HepG2 (cell line): ENCODE measurements around the gene CC2D1B. TPM values are rescaled to one million over a fixed set of nuclear protein-coding genes. Genes with fewer than 3 reads are reported as not detected.

ENCODE experiments used
- ATAC-seq: fragments of 200-7000 bp; cut with Tn5 transposase; 3 replicates; pipeline ENCODE4 v1.9.1; 2020; ENCODE audit warnings: mild to moderate bottlenecking, moderate library complexity
- BruUV-seq: library from RNA; stranded (reverse); fragments of 400-500 nt; replicated peaks from 2 replicates; lab custom pipeline; 2021; lab: Mats Ljungman, UMichigan
- CTCF ChIA-PET: fragments of 300-600 bp; formaldehyde crosslinking; extraction: SDS; loops from one replicate; lab custom pipeline; 2021; ENCODE audit warnings: low total read pairs, inconsistent platforms, low intra/inter-chr PET ratio; lab: Yijun Ruan, JAX
- POLR2A ChIA-PET: fragments of 350-600 bp; sonication (Branson Sonifier 250); formaldehyde crosslinking; loops from one replicate; lab custom pipeline; 2020; ENCODE audit warnings: antibody characterized with exemption, inconsistent platforms; lab: Yijun Ruan, JAX
- DNase-seq: peaks from one replicate; pipeline ENCODE4 v3.0.0-alpha.2; 2015; ENCODE audit warnings: low spot score
- FAIRE-seq: peaks from 3 replicates; lab custom pipeline; 2011; peaks lifted over from hg19 to GRCh38; lab: Jason Lieb, UNC
- H2AFZ ChIP-seq: one replicate; pipeline ENCODE4 v1.6.1; 2011; ENCODE audit warnings: low read length, inconsistent platforms
- H3K27ac ChIP-seq: fragments of 300-600 bp; 3 replicates; pipeline ENCODE4 v1.8.0; 2011; ENCODE audit warnings: mixed run types, mild to moderate bottlenecking, mixed read lengths, low read length, inconsistent platforms; ENCODE audit not compliant: insufficient read depth; ENCODE audit errors: extremely low read length
- H3K27me3 ChIP-seq, 2 experiments: fragments of 200-600 bp in 1 of 2; 2 replicates in 1 of 2; 3 replicates in 1 of 2; pipeline versions ENCODE4 v1.6.0 to v1.8.0; 2011; ENCODE audit warnings: low read length in 2 of 2, mild to moderate bottlenecking in 2 of 2, moderate library complexity in 2 of 2, inconsistent platforms in 1 of 2; ENCODE audit not compliant: insufficient read depth in 2 of 2, control insufficient read depth in 1 of 2
- H3K36me3 ChIP-seq, 2 experiments: fragments of 200-600 bp in 1 of 2; replicated peaks in 1 of 2; 2 replicates in 1 of 2; 3 replicates in 1 of 2; pipeline versions ENCODE4 v1.5.1 to v1.8.0; 2011; ENCODE audit warnings: low read length in 2 of 2, inconsistent platforms in 1 of 2; ENCODE audit not compliant: insufficient read depth in 2 of 2, control insufficient read depth in 1 of 2
- H3K4me1 ChIP-seq: 2 replicates; pipeline ENCODE4 v1.5.1; 2012; ENCODE audit warnings: low read length, inconsistent platforms; ENCODE audit not compliant: insufficient read depth
- H3K4me2 ChIP-seq: 2 replicates; pipeline ENCODE4 v1.6.0; 2011; ENCODE audit warnings: low read depth, low read length, inconsistent platforms
- H3K4me3 ChIP-seq, 3 experiments: fragments of 200-600 bp in 1 of 3; sonication (generic), shearing (Covaris generic) in 1 of 3; replicated peaks in 1 of 3; 2 replicates each; pipeline ENCODE4 v1.5.1; 2011 to 2016; ENCODE audit warnings: low read length in 3 of 3, inconsistent platforms in 2 of 3, low read depth in 2 of 3, mild to moderate bottlenecking in 2 of 3, control low read depth in 1 of 3, mixed read lengths in 1 of 3; ENCODE audit not compliant: insufficient read depth in 1 of 3
- H3K79me2 ChIP-seq: one replicate; pipeline ENCODE4 v1.6.1; 2011; ENCODE audit warnings: low read length, inconsistent platforms; ENCODE audit not compliant: insufficient read depth
- H3K9ac ChIP-seq: 2 replicates; pipeline ENCODE4 v1.6.0; 2011; ENCODE audit warnings: mild to moderate bottlenecking, low read depth, low read length, inconsistent platforms; ENCODE audit not compliant: insufficient read depth
- H3K9me3 ChIP-seq: 2 replicates; pipeline ENCODE4 v1.5.1; 2012; ENCODE audit warnings: mild to moderate bottlenecking, low read length
- H4K20me1 ChIP-seq: 2 replicates; pipeline ENCODE4 v1.6.0; 2011; ENCODE audit warnings: inconsistent platforms, mild to moderate bottlenecking, low read length, moderate library complexity; ENCODE audit not compliant: insufficient read depth
- DNMT3B ChIP-seq: conservative IDR thresholded peaks from 2 replicates; pipeline ENCODE4 v1.6.1; 2016; ENCODE audit warnings: missing biosample characterization, control low read depth
- RBFOX2 ChIP-seq: fragments of 200-400 bp; formaldehyde crosslinking; IDR thresholded peaks from 2 replicates; pipeline ENCODE4 v1.6.1; 2017; ENCODE audit warnings: low read depth, mild to moderate bottlenecking, low read length
- WGBS: methylation state at CpG from one replicate; pipeline ENCODE4 v1.1.6; 2017; ENCODE audit warnings: low lambda C conversion rate; 5-methylcytosine and 5-hydroxymethylcytosine counted together
- in situ Hi-C: cut with HindIII; loops from 2 replicates; pipeline ENCODE4 v1.10.0; 2017; ENCODE audit warnings: low pct_unique_long_range_greater_than_20kb; ENCODE audit not compliant: extremely low pct_ligation_motif_present
- intact Hi-C: fragments of 100-400 bp; cut with micrococcal nuclease; formaldehyde crosslinking; loops from one replicate; pipeline ENCODE4 v1.10.0; 2022; ENCODE audit not compliant: unreplicated experiment
- polyA plus RNA-seq, 8 experiments: library from polyadenylated mRNA; depleted of rRNA in 3 of 8; stranded (reverse) in 7 of 8; unstranded in 1 of 8; fragments of >200 nt; fragmentation: Illumina TruSeq in 4 of 8; extraction: Trizol in 4 of 8; gene quantifications; 2 replicates each; pipeline versions ENCODE4 v1.2.1 to v1.2.3, GENCODE V29; 2011 to 2016; ENCODE audit warnings: low read depth in 4 of 8, missing spikeins in 1 of 8, mixed read lengths in 1 of 8; ENCODE audit not compliant: insufficient read depth in 1 of 8
- total RNA-seq, 5 experiments: library from RNA; depleted of rRNA; stranded (reverse); fragments of >200 nt; fragmentation: Illumina TruSeq; extraction: Trizol; gene quantifications; 2 replicates each; pipeline ENCODE4 v1.2.3, GENCODE V29; 2016; ENCODE audit warnings: low read depth in 1 of 5
- TF ChIP-seq, protein P1 (sequence below): sonication (generic); formaldehyde crosslinking; IDR thresholded peaks from 2 replicates; pipeline ENCODE4 v1.4.0; 2020; ENCODE audit warnings: mild to moderate bottlenecking, low read depth, missing genetic modification reagents
- TF ChIP-seq, protein P2 (sequence below): sonication (generic); formaldehyde crosslinking; IDR thresholded peaks from 2 replicates; pipeline ENCODE4 v1.5.1; 2020; ENCODE audit warnings: missing genetic modification reagents, mild to moderate bottlenecking, borderline replicate concordance

CC2D1B gene
- total and polyA plus RNA-seq, 2 of the 13 experiments (the other 11 are each of a cell fraction or from before 2014, with no cell fraction given), result 7.2 to 19.2 TPM

DNA sequence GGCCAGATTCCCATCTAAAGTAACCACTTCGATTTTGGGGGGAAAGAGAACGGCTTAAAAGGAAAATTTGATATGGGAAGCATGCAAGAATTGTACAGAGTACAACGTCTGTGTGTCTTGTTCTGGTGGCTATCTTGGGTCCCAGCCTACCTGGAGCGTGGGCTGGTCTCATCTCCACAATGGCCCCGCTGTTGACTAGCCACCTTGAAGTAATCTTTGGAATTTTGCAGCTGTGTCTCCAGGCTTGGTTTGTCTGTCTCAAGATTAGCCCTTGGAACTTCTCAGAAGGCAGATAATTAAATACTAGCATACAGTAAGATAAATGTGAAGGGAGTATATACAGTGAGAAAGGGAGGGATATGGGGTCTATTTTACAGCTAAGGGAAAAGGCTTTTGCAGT, 1.3 kb upstream of the CC2D1B start:
- no TSS peak for BruUV-seq
- FAIRE-seq (no peak), DNase-seq (no peak), ATAC-seq (no peak)
- Histone ChIP-seq H3K4me1 (peaks cover 45% of the 10 kb centered on the region), H3K36me3 (peaks cover 4 to 8% of the 10 kb centered on the region in 2 experiments; a peak in 3 of 5 replicates), H4K20me1 (no peaks in the 10 kb centered on the region), H3K27me3 (no peaks in the 10 kb centered on the region; a peak in 1 of 5 replicates), H3K4me3 (peak overlapping the region; percentile 56 to 98 (median 72)), H3K4me2 (peak overlapping the region; percentile 82), H2AFZ (peak overlapping the region; percentile 93), H3K9ac (peak overlapping the region; percentile 66; the same call in 1 of the 2 replicates), H3K27ac (peak overlapping the region; percentile 83), H3K9me3 (no peaks in the 10 kb centered on the region), H3K79me2 (peaks cover 14% of the 10 kb centered on the region)
- CTCF ChIA-PET, result no interaction called here
- intact Hi-C loops (no loop called here), in situ Hi-C loops (no loop called here)
- TF ChIP-seq RBFOX2 (no peak), DNMT3B (CRISPR knock-in tag) (no peak)
- TF ChIP-seq, protein P1, sequence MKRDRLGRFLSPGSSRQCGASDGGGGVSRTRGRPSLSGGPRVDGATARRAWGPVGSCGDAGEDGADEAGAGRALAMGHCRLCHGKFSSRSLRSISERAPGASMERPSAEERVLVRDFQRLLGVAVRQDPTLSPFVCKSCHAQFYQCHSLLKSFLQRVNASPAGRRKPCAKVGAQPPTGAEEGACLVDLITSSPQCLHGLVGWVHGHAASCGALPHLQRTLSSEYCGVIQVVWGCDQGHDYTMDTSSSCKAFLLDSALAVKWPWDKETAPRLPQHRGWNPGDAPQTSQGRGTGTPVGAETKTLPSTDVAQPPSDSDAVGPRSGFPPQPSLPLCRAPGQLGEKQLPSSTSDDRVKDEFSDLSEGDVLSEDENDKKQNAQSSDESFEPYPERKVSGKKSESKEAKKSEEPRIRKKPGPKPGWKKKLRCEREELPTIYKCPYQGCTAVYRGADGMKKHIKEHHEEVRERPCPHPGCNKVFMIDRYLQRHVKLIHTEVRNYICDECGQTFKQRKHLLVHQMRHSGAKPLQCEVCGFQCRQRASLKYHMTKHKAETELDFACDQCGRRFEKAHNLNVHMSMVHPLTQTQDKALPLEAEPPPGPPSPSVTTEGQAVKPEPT (CRISPR knock-in tag), result 0 out of 2 replicates have a peak, but pooled peaks have one; percentile 1
- TF ChIP-seq, protein P2, sequence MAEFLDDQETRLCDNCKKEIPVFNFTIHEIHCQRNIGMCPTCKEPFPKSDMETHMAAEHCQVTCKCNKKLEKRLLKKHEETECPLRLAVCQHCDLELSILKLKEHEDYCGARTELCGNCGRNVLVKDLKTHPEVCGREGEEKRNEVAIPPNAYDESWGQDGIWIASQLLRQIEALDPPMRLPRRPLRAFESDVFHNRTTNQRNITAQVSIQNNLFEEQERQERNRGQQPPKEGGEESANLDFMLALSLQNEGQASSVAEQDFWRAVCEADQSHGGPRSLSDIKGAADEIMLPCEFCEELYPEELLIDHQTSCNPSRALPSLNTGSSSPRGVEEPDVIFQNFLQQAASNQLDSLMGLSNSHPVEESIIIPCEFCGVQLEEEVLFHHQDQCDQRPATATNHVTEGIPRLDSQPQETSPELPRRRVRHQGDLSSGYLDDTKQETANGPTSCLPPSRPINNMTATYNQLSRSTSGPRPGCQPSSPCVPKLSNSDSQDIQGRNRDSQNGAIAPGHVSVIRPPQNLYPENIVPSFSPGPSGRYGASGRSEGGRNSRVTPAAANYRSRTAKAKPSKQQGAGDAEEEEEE, result no peak
- 73% methylated on average over 5 of the region's 5 CpGs for WGBS
- POLR2A ChIA-PET, result interaction anchor here (2.1 to 3.0 kb wide), 3 partner anchors 15 to 37 kb away, joined by 13 to 22 read pairs (median 14); partner anchors contain the start of genes ORC1 and PRPF38A
